Retinal pigment epithelial cell (primary cell): Measurements from ENCODE around the gene C13orf42.

Experiments used
- DNase-seq: peaks from one replicate; pipeline ENCODE4 v3.0.0-alpha.2; 2010; ENCODE audit warnings: low read depth
- H3K4me3 ChIP-seq: 2 replicates; pipeline ENCODE4 v1.5.1; 2011; ENCODE audit warnings: mild to moderate bottlenecking, low read length, control low read depth, moderate library complexity
- CTCF ChIP-seq: conservative IDR thresholded peaks from 2 replicates; pipeline ENCODE4 v1.5.1; 2011; ENCODE audit warnings: low read depth, low read length, control low read depth, inconsistent platforms

The C13orf42 gene

GRCh38 chr13:51067210-51067701, 43.8 kb downstream of the C13orf42 start:
- TF ChIP-seq CTCF, result no peak
- no peak for DNase-seq
- H3K4me3 ChIP-seq, result no peak overlapping the region

DNA sequence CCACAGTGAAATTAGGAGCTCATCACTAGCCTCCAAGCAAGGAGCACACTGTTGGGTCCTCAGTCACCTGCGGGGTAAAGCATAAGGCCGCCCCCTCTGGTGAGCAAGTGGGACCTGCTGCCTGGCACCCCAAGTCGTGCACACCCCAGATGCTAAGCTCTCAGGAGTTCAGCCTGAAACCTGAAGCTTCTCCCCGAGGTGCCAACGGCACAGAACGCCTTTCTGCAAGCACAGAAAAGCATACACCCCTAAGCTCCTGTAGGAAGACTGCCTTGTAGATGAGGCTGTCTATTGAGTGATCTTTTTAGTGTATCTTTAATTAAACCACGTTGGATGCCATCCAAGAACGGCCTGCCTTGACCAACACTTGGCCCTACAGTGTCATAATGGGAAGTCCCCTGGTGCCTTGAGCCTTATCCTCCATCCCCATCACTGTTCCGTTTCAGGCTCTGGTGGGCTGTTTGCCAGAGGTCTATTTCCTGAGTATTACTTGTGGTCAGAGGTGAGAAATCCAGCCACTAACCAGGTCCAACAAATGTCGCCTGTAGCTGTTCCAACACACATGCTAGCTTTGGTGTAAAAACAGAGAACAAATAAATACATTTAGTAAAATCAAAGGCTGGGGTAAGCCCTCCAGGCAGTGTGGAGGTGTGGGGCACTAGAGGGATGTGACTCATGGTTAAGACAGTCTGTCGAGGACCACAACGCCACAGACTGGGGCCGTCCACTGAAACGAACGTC, 44.8 kb downstream of the C13orf42 start:
- no peak for DNase-seq
- no peak for TF ChIP-seq CTCF
- no peak overlapping the region for H3K4me3 ChIP-seq

DNA sequence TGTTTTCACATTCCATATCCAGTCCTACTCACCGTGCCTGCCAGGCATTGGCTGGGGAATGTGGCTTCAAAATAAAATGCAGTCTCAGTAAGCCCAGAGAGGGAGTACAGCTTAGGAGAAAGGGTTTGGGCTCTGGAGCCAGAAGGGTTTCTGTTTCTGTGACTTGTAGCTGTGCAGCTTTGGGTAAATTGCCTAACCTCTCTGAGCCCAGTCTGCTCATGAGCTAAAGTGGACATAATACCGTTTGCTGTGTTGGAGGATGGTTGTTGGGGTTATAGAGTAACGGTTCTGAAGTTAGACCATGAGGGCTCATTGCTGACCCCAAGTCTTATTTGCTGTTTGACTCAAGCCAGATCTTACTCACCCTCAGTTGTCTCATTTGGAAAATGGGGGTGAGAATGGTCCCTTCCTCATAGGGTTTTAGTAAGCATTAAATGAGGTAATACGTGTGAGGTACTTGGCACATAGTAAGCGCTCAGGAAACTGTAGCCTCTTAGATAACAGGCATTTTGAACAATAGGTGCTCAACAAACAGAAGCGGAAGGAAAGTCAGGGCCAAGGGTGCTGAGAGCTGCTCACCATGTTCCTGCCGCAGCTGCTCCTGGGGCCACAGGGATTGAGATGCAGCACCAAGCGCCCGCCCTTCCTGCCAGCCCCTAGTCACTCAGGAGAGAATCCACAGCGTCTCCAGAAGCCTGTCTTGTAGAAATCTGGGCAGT, 45.5 kb downstream of the C13orf42 start:
- no peak for DNase-seq
- TF ChIP-seq CTCF, result no peak
- no peak overlapping the region for H3K4me3 ChIP-seq

- DNase-seq, result no peak
- no peak overlapping the region for H3K4me3 ChIP-seq
- no peak for TF ChIP-seq CTCF
Measured at GRCh38 chr13:51064753-51065152, 46.3 kb downstream of the C13orf42 start.

GRCh38 chr13:51063909-51064308, 47.2 kb downstream of the C13orf42 start:
- no peak for DNase-seq
- H3K4me3 ChIP-seq, result no peak overlapping the region
- no peak for TF ChIP-seq CTCF

- H3K4me3 ChIP-seq, result no peak overlapping the region
- TF ChIP-seq CTCF, result no peak
- DNase-seq, result no peak
Measured at GRCh38 chr13:51058461-51059167, 52.5 kb downstream of the C13orf42 start.
